ENCODE data around the gene AMOT. TPM values are rescaled to one million over a fixed set of nuclear protein-coding genes. Genes with fewer than 3 reads are reported as not detected.

The AMOT gene, protein sequence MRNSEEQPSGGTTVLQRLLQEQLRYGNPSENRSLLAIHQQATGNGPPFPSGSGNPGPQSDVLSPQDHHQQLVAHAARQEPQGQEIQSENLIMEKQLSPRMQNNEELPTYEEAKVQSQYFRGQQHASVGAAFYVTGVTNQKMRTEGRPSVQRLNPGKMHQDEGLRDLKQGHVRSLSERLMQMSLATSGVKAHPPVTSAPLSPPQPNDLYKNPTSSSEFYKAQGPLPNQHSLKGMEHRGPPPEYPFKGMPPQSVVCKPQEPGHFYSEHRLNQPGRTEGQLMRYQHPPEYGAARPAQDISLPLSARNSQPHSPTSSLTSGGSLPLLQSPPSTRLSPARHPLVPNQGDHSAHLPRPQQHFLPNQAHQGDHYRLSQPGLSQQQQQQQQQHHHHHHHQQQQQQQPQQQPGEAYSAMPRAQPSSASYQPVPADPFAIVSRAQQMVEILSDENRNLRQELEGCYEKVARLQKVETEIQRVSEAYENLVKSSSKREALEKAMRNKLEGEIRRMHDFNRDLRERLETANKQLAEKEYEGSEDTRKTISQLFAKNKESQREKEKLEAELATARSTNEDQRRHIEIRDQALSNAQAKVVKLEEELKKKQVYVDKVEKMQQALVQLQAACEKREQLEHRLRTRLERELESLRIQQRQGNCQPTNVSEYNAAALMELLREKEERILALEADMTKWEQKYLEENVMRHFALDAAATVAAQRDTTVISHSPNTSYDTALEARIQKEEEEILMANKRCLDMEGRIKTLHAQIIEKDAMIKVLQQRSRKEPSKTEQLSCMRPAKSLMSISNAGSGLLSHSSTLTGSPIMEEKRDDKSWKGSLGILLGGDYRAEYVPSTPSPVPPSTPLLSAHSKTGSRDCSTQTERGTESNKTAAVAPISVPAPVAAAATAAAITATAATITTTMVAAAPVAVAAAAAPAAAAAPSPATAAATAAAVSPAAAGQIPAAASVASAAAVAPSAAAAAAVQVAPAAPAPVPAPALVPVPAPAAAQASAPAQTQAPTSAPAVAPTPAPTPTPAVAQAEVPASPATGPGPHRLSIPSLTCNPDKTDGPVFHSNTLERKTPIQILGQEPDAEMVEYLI
- 21.0 and 21.1 TPM in 2 replicates for total RNA-seq

DNA sequence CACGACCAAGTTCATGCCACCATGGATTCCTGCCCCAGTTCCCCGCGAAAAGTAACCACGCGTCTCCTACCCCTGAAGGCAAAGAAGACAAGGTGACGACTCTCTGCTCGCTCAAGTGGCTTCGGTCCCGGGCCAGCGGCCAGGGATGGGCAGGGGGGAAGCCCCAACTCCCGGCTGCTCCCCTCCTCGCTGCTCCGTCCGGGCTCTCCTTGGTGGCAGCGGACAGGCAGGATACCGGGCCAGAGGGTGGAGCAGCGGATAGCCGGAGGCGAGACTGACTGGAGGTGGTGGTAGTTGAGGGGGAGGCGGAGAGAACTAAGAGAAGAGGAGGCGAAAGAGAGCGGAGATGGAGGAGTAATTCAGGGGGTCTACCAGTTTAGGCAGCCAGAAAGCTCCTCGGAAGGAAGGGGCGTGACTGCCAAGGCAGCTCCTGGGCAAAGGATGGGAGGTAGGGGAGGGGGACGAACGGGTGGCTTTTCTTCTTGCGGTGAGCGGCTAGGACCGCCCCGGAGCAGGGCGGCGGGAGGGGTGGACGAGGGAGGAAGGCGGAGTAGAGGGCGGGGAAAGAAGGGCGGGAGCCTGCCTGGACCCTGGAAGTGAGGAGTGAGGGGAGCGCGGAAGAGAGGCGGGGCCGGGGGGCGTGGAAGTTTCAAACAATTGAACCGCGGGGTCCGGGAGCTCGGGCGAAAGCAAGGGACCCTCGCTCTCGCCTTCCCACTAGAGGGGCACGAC lies at the start of gene AMOT:
TSS of gene AMOT (minus strand) at position 450 of the 732 bp plus-strand sequence. CDS start 17,705 bp downstream, outside the sequence.

Other genes with a start within 250 kb of the AMOT start
- gene LHFPL1, start 160.9 kb downstream of the AMOT start, total RNA-seq, result not detected in 2 replicates

Measured in smooth muscle cell of trachea (primary cell).